SW480 (cell line): Measurements from ENCODE around the gene ZMIZ1.

Source experiments
- DNase-seq: peaks from one replicate; pipeline ENCODE4 v3.0.0-alpha.2; 2016; ENCODE audit warnings: low spot score

The ZMIZ1 gene

DNA sequence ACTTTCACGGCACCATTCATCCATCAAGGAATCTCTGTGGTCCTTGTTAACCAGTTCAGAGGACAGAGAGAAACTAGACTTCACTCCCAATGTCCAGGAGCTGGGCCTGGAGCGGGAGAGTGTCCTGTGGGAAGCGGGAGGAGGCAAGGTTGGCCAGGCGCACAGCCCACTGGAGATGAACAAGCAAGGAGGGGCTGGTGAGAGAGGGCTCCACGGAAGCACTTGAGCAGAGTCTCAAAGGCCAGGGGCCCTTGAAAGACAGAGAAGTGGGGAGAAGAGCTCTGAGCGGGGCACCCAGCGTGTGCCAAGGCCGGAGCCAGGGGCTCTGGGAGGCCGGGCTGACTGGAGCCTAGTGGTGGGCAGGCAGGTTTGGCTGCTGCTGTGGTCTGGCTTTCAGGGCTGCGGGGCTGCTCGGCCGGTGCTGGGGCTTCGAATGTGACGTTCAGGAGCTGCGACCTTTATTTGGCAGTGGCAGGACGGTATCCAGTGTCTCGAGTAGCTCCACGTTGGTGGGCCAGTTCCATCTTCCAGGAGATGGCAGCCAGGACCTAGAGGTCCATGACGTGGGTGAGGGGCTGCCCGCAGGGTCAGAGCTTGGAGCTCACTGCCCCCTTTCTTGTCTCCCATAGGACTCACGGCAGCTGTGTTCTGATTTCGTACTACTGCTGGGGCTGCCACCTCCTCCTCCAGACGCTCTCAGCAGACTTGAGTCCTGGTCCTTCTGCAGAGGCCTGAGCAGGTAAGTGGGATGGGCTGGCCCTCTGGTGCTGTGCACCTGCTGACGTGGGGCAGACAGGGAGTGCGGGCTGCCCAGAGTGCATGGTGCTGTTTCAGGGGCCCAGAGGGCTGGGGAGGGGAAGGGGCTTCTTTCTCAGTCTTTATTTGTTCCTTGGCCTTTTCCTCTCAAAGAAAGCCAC, 49.8 kb downstream of the ZMIZ1 start:
- no peak for DNase-seq

DNA sequence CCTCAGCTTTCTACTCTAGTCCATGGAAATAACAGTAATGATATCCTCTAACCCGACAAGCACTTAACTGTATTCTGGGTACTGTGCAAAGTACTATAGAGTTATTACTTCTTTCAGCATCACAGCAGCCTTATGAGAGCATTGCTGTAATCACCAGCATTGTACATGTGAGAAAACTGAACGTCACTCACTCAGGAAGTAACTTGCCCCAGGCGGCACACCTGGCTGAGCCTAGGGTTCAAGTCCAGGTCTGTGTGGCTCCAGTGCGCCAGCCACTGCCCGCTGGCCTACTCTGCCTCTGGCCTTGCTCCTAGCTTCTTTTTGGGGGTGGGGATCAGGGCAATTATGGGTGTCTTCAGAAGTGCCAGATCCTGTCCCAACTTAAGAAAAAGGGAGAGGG, 50.5 kb downstream of the ZMIZ1 start:
- DNase-seq: no peak

- DNase-seq: no peak
Observed at GRCh38 chr10:79123547-79123963, 54.8 kb downstream of the ZMIZ1 start.

DNA sequence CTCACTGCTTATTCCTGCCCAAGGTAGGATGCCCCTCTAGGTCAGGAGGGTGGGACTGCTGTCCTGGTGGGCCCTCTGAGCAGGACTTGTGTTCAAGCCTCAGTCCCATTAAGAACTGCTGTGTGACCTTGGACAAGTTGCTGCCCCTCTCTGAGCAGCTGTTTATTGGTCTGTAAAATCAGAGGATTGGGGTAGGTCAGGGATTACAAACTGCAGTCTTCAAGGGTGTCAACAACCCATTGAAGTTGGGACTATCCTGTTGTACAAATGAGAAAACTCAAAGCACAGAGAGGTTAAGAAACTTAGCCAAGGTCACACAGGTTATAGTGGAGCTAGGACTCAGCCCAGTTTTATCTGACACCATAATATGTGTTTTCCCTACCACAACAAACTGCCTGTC, 55.3 kb downstream of the ZMIZ1 start:
- no peak for DNase-seq

- DNase-seq: no peak
Observed at GRCh38 chr10:79125092-79125491, 56.3 kb downstream of the ZMIZ1 start.

DNA sequence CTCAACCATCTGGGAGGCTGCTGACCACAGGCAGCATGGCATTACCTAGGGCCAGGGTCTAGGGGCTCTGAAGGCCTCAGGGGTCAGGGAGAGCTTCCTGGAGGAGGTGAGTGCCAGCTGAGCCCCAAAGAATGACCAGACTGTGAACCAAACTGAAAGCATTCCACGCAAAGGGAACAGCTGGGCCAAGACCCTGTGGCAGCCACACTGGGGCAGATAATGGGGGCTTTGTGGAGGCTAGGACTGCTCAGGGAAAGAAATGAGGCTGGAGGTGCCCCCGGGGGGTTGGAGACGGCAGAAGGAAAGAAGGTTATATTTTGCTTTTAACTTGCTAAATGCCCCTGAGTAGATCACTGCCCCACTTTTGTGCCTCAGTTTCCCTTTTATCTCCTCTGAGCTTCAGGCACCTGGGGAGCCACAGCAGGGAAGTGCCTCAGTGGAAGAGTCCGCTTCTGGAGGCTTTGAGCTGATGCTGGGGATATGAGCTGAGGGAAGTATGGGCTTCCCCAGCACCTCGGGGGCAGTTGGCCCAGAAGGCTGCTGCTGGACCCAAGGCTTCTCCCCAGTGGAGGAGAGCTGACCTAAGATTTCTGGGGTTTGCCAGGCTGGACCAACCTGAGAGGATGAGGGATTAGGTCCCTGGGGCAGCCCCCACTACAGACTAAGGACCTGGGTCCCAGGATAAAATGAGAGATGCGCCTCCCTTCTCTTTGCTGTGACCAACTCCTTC, 57.8 kb downstream of the ZMIZ1 start:
- DNase-seq: no peak

- no peak for DNase-seq
Observed at GRCh38 chr10:79127151-79127961, 58.6 kb downstream of the ZMIZ1 start.

DNA sequence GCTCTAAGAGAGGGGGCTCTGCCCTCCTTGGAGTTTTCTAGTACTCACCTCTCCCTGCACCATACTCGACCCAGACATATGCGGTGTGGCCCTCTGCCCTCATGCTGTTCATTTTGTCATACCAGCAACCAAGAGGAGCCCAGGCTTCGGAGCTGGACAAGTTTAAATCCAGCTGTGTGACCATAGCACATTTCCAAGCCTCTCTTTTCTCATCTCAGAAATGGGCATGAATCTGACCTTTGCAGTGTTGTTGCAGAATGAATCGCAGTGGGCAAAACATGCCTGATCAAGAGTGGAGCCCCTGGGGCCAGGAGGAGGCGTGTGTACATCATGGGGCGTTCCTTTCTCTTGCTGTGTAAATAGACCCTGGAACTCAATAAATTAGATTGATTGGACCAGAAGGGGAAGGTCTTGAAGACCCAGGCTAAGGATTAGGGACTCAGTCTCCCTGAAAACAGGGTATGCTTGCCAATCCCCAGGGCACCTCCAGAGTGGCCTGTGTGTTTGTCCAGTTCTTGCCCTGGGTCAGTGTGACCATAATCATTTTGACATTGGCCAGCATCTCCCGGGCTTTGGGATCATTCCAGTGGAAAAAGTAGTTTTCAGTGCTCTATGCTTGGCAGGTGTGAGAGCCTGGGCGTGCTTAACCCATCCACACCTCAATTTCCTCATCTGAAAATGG, 59.6 kb downstream of the ZMIZ1 start:
- DNase-seq: no peak

DNA sequence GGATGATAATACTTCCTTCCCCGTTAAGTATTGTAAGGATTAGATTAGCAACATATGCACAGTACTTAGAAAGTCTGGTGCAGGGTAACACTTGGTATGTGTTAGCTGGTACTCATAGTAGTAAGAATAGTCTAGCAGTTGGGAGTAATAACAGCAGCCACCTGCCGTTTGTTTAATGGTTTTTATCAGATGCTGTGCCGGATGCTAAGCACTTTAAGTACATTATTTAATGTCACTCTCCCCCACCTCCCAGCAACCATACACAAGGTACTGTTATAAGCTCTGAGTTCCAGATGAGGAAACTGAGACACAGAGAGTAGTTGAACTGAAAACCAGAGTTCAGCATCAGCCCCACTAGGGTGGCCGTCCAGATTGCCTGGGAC, 60.1 kb downstream of the ZMIZ1 start:
- no peak for DNase-seq

GRCh38 chr10:79129361-79129997, 60.7 kb downstream of the ZMIZ1 start:
- DNase-seq: no peak

GRCh38 chr10:79130255-79130654, 61.5 kb downstream of the ZMIZ1 start:
- no peak for DNase-seq

- DNase-seq: no peak
Observed at GRCh38 chr10:79130846-79131245, 62.1 kb downstream of the ZMIZ1 start.

DNA sequence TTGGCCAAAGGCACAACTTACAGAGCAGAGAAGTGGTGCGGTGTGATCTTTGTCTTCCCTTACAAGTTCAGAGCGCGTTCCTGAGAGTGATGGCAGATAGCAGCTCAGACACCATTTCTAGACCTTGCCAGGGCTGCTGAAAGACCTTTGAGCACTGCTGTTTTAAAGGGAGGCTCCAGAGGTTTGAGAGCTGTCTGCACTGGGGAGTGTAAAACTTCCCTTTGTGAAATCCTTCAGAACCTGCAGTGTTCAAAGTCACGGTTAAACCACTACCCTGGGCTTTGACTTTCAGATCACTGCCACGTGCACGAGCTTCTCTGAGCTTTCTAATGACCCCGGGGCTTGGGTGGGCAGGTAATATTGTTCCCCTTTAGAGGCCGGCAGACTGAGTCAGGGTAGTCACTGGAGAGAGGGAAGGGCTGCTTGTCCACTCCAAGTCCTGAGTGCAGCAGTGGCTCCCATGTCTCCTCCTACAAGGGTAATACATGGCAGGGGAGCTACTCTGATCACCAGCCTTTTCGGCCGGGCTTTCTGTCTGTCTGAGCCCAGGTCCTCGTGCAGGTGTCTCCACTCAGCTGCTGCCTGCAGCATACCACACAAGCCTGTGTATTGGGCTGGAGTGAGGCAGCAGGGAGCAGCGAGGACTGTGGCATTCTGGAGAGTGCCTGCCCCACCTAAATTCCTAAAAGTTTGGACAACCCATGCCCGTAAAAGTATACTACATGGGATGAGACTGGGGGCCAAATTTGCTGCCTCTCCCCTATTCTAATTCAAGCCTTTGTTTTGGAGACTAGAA, 63.3 kb downstream of the ZMIZ1 start:
- no peak for DNase-seq

DNA sequence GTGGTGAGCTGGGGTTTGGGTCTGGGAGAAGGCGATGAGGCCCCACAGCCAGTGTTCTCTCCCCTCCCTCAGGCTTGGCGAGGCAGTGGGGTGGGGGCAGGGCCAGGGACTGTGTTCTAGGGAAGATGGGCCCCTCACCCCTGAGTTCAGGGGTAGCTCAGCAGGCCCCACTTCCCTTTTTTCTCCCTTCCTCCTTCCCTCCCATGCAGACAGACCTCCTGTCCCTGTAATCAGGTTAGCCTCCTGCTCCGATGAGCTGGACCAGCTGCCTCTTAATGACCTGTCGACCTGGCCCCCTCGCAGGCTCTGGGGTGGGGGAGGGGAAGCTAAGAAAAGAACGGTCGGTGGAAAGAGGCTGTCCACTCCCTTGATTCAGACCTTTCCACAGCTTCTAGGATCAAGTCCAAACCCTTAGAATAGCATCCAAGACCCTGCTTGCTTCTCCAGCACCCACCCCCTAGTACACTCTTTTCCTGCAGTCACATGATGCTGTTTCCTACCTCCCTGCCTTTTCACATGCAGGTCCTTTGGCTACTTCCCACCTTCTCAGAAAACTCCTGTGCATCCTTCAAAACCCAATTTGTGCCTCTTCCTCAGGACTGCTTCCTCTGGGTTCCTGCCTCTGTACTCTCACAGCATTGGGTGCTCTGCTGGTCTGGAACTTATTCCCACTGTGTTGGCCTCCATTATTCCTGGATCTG, 64.1 kb downstream of the ZMIZ1 start:
- DNase-seq: no peak

DNA sequence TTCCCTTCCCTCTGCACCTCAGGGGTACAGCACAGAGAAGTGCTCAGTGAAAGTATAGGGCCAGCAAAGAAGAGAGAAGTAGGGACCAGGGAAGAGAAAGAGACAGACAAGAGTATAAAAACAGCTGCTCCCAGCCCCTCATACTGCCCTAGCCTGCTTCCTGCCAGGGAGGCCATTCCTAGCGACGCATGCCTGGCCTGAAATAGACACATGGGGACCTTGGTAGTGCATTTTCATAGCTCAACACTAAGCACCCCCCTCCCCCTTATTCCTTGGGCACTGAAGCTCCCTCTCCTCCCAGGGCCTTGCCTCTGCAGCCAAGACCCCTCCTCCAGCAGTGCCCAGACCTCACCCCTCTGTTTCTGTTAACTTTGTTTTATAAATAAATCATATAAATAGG, 64.7 kb downstream of the ZMIZ1 start:
- DNase-seq: no peak

GRCh38 chr10:79135790-79136189, 67.0 kb downstream of the ZMIZ1 start:
- DNase-seq: no peak

DNA sequence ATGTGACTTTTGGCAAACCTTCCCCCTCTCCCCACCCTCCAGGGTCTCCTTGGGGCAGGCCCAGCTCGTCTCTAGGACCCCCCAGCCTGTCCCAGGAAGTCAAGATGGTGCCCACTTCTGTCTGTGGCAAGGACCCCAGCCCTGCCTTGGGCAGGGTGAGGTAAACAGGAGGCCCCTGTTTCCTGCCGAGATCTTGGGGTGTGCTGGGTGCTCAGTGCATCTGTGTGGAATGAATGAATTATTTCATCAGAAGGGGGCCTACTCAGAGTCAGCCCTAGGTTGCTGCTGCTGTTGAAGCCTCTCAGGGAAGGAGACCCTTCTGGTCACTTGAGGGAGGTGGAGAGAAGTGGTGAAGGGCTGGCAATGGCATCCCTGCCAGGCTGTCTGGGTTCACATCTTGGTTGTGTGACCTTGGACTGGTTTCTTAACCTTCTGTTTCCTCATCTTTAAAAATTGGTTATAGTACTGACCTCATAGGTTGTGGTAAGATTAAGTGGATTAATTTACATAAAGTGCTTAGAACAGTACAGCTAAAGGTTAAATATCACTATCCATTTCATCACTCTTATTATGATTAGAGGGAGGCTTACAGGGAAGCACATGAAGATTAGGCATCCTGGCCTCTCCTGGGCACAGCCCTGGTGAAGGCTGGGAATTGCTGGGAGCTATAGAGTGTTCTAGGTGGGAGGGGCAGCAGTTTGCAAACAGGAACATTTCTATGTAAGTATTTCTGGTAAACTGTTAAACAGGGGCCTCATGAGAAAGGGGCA, 67.7 kb downstream of the ZMIZ1 start:
- DNase-seq: no peak

DNA sequence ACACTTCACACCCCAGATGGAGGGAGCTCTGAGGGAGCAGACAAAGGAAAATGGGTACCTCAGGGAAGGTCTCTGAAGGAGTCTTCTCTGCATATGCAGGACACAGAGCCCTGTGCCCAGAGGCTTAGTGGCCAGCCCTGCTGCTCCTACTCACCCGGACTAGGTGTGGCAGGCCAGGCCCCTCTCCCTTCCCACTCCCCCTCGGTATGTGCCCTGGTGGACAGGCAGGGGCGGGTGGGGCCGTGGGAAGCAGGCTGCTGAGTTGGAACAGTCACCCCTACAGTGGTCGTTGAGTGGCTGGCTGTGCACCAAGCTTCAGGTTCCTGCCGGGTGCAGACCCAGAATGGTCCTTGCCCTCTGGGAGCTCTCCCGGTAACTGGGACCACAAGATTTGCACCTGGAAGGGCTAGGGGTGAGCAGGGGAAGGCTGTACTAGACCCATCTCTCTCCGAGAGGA, 68.6 kb downstream of the ZMIZ1 start:
- DNase-seq: no peak

- no peak for DNase-seq
Observed at GRCh38 chr10:79137826-79138225, 69.1 kb downstream of the ZMIZ1 start.
